ENCODE measurements around the gene POLR2J3. TPM values are rescaled to one million over a fixed set of nuclear protein-coding genes. Genes with fewer than 3 reads are reported as not detected.
"Not testable (repeated sequence)": the region's sequence is repeated elsewhere in the genome, so short reads cannot be mapped to it uniquely, and the experiment has no call there.

The POLR2J3 gene
- total RNA-seq, 2 experiments from 2014 or later = 27.2 to 29.1 TPM

DNA sequence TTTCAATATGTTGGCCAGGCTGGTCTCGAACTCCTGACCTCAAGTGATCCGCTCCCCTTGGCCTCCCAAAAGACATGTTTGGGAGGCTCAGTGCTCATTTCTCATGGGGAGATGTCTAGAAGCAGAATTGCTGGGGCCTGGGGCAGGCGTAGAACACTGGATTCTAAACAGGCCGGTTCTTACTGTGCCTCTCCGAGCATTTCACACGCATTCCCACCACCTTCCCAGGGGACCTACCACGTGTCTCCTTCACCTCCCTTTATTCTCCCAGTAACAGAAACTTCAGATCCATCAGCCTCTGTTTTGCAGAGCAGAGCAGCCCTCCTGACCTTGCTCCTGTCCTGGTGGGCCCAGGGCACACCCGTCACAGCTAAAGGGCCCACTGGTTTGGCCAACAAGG lies 45.2 kb downstream of the POLR2J3 start:
- POLR2A ChIA-PET, CTCF ChIA-PET: not testable (repeated sequence)

- CTCF ChIA-PET = not testable (repeated sequence)
These were observed 47.6 kb downstream of the POLR2J3 start for GRCh38 chr7:102524803-102525202.

DNA sequence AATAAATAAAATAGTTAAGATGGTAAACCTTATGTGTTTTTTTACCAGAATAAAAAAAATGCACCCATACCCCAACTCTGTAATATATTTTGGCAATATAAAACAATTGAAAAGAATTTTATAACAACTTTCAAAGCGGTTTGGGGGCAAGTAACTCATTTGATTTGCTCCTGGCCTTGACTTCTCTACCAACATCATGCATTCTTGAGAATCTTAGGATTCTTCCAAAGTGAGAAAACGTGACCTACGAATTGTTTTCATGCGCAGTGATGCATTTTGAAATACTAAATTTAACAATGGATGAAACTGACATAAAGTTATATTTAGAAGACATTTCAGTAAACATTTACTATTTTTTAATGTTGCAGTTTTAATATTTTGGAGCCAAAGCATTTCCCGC lies 51.6 kb downstream of the POLR2J3 start:
- CTCF ChIA-PET, POLR2A ChIA-PET: not testable (repeated sequence)

More at GRCh38 chr7:102524803-102525202, 47.6 kb downstream of the POLR2J3 start:
- POLR2A ChIA-PET = not testable (repeated sequence)

DNA sequence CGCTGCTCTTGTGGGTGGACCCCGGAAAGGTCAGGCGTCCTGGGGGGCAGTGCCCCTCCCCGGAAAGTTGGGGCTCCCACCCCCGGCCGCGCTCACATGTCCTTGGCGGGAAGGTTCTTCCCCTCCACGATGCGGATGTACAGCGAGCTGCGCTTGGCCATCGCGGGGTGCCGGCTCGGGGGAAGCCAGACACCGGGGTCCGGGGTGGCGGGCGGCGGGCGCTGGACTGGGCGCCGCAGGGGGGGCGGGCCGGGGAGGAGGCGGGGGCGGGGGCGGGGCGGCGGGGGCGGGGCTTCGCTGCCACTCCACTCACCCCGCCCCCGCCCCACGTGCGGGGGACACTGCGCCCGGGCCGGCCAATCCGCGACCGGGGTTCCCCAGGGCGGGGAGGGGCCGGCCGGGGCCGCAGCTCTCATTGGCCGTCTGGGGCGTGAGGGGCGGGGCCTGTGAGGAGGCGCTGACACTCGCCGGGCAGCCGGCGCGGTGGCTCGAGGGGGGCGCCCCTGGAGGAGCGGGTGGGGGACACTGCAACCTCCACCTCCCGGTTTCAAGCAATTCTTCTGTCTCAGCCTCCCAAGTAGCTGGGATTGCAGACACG lies 54.7 kb downstream of the POLR2J3 start, which contains the start of gene RASA4B:
Gene RASA4B (minus strand): TSS at position 228 of the 598 bp plus-strand sequence. CDS start 67 bp downstream, at position 161.
- POLR2A ChIA-PET, CTCF ChIA-PET: not testable (repeated sequence)

Other genes with a start within 250 kb of the POLR2J3 start
- gene SPDYE6, start 216.1 kb downstream of the POLR2J3 start, total RNA-seq = not detected
- gene PRKRIP1, start 176.2 kb downstream of the POLR2J3 start, total RNA-seq = 10 to 100 TPM; 23.8 to 25.5 TPM
- gene ORAI2, start 139.0 kb downstream of the POLR2J3 start, total RNA-seq = 10 to 100 TPM; 56.4 to 57.5 TPM
- 10 to 100 TPM; 10.8 to 10.9 TPM for gene ALKBH4, start 107.7 kb downstream of the POLR2J3 start, total RNA-seq
- 10 to 100 TPM; 25.1 to 25.9 TPM for gene LRWD1, start 107.6 kb downstream of the POLR2J3 start, total RNA-seq
- 10 to 100 TPM; 71.2 to 72.9 TPM for gene POLR2J, start 93.7 kb downstream of the POLR2J3 start, total RNA-seq
- gene RASA4B, start 54.8 kb downstream of the POLR2J3 start, total RNA-seq = 10 to 100 TPM; 23.7 to 23.9 TPM
- gene UPK3BL2, start 28.9 kb downstream of the POLR2J3 start, total RNA-seq = 1 to 10 TPM; 6.7 to 8.1 TPM
- gene SPDYE2, start 21.4 kb downstream of the POLR2J3 start, total RNA-seq = under 1 TPM in 1 of 2 experiments, not detected in 1; 0.23 TPM
- gene RASA4, start 44.2 kb upstream of the POLR2J3 start, total RNA-seq = 10 to 100 TPM; 41.6 to 42.4 TPM
- 10 to 100 TPM; 13.2 to 20.8 TPM for gene UPK3BL1, start 70.2 kb upstream of the POLR2J3 start, total RNA-seq
- gene SPDYE2B, start 77.7 kb upstream of the POLR2J3 start, total RNA-seq = not detected
- gene POLR2J2, start 99.1 kb upstream of the POLR2J3 start, total RNA-seq = 1 to 10 TPM; 8.6 to 9.7 TPM
- 10 to 100 TPM in 1 of 2 experiments, 1 to 10 TPM in 1; 9.1 to 10.2 TPM for gene FAM185A, start 176.4 kb upstream of the POLR2J3 start, total RNA-seq

All from activated CD8-positive, alpha-beta memory T cell treated with anti-CD3 and anti-CD28 coated beads for 36 hours (primary cell).